Natural killer cell treated with Interleukin-12 subunit alpha and Interleukin-12 subunit beta and Interleukin-15 and Interleukin-18, amount 100 ng/mL, for 72 hours (primary cell): ENCODE data around the gene GOLGA8O. TPM values are rescaled to one million over a fixed set of nuclear protein-coding genes. Genes with fewer than 3 reads are reported as not detected.
"Not testable (repeated sequence)": the region's sequence is repeated elsewhere in the genome, so short reads cannot be mapped to it uniquely, and the experiment has no call there.

ENCODE experiments used
- ATAC-seq, 2 donors: fragments of 150-1000 bp; cut with Tn5 transposase in 1 of 2; sonication (Bioruptor Pico), chemical (Tn5 transposase) in 1 of 2; 2 replicates each; pipeline ENCODE4 v1.10.0; 2021
- DNase-seq: peaks from one replicate; pipeline ENCODE4 v3.0.0; 2022; ENCODE audit warnings: low spot score
- H3K27ac Mint-ChIP-seq, 2 donors: 1 replicate in 1 of 2; 2 replicates in 1 of 2; pipeline ENCODE4 v1.8.0; 2022; ENCODE audit warnings: mixed read lengths in 2 of 2, mild to moderate bottlenecking in 1 of 2, moderate library complexity in 1 of 2
- H3K27me3 Mint-ChIP-seq, 2 donors: 1 replicate in 1 of 2; 2 replicates in 1 of 2; pipeline ENCODE4 v1.8.0; 2022; ENCODE audit warnings: mixed read lengths in 2 of 2
- H3K36me3 Mint-ChIP-seq: one replicate; pipeline ENCODE4 v1.8.0; 2022; ENCODE audit warnings: mixed read lengths
- H3K4me1 Mint-ChIP-seq, 2 donors: 1 replicate in 1 of 2; 2 replicates in 1 of 2; pipeline ENCODE4 v1.8.0; 2022; ENCODE audit warnings: low read depth in 2 of 2, mixed read lengths in 2 of 2, mild to moderate bottlenecking in 1 of 2
- H3K4me3 Mint-ChIP-seq: one replicate; pipeline ENCODE4 v1.8.0; 2022; ENCODE audit warnings: mixed read lengths
- H3K9me3 Mint-ChIP-seq: 2 replicates; pipeline ENCODE4 v1.8.0; 2022; ENCODE audit warnings: mixed read lengths
- total RNA-seq, 2 donors: library from RNA; stranded (reverse); gene quantifications; one replicate each; pipeline ENCODE4 v1.2.3, GENCODE V29; 2022

Gene GOLGA8O
- total RNA-seq, 2 donors from 2014 or later: 29.3 to 75.2 TPM

DNA sequence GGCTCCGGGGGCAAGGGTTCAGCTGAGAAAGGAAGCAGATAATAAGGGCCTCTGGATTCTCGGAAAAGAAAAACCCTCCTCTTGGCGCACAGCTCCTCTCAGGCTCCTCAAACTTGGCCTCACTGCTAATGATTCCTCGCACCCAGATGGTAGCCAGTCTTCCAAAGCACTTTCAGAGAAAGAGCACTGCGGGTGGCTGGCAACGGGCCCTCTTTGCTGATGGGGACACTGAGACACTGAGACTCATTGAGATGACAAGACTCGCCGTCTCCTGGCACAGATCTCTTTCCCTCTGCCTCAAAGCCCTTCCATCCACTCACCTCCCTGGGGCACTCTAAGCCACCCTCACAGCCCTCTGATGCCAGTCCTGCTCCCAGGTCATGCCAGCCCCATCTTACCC is 58.9 kb downstream of the GOLGA8O start:
- DNase-seq, H3K4me1 Mint-ChIP-seq, H3K27me3 Mint-ChIP-seq, H3K27ac Mint-ChIP-seq, ATAC-seq, H3K4me3 Mint-ChIP-seq, H3K36me3 Mint-ChIP-seq, H3K9me3 Mint-ChIP-seq: not testable (repeated sequence)

Other genes with a start within 250 kb of the GOLGA8O start
- 1 to 10 TPM; 3.0 to 4.0 TPM for gene GOLGA8K, start 52.3 kb downstream of the GOLGA8O start, total RNA-seq
- 100 to 1,000 TPM in 1 of 2 donors, 10 to 100 TPM in 1; 65.7 to 150 TPM for gene GOLGA8N, start 137.8 kb upstream of the GOLGA8O start, total RNA-seq
- gene ARHGAP11A, start 159.9 kb upstream of the GOLGA8O start, total RNA-seq: 100 to 1,000 TPM in 1 of 2 donors, 10 to 100 TPM in 1; 89.9 to 108 TPM
- gene SCG5, start 186.1 kb upstream of the GOLGA8O start, total RNA-seq: 1 to 10 TPM in 1 of 2 donors, under 1 TPM in 1; 0.74 to 3.8 TPM